ENCODE measurements around the gene CDC42EP5.
A peak's percentile ranks its signal among the peaks of the same experiment; 100 is the strongest.

CDC42EP5 gene

DNA sequence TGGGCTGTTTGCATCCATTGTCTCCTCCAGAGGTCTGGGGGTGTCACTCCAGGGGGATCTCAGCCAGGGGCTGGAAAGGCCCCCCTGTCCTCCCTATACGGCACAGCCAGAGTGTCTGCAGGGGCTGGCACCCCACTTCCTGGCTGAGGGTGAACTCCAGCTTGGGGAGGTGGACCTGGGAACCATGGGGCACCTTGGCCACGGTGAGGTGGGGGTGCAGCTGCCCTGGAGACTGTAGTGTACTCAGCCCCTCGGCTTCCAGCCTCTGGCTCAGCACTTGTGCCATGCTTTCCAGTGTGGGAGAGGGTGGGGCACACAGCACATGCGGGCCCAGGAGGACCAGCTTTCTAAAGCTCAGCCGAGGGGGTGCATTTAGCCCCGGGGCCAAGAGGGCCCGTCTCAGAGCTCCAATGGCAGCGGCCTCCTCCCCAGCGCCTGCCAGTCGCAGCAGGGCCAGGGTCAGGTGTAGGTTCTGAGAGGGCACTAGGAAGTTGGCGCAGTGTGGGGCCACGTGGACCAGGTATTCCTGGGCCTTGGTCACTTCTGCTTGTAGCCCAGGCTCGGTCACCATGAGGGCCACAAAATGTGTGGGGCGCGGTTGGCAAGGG is 10.9 kb downstream of the CDC42EP5 start:
- peak overlapping the region; percentile 78 for H3K4me3 Mint-ChIP-seq
- peaks cover 63% of the 10 kb centered on the region for H3K4me1 Mint-ChIP-seq (ENCODE audit: low read depth)
- peaks cover 57% of the 10 kb centered on the region for H3K36me3 Mint-ChIP-seq (ENCODE audit: low read depth)
- H3K27me3 Mint-ChIP-seq, result peaks cover 19% of the 10 kb centered on the region
- intact Hi-C loops (cut with micrococcal nuclease), result loop anchor here (1.0 kb wide), 1 partner anchor 14 kb away; no protein-coding TSS in a partner anchor
- H3K27ac Mint-ChIP-seq, result peak overlapping the region; percentile 95
- no peaks in the 10 kb centered on the region for H3K9me3 Mint-ChIP-seq

DNA sequence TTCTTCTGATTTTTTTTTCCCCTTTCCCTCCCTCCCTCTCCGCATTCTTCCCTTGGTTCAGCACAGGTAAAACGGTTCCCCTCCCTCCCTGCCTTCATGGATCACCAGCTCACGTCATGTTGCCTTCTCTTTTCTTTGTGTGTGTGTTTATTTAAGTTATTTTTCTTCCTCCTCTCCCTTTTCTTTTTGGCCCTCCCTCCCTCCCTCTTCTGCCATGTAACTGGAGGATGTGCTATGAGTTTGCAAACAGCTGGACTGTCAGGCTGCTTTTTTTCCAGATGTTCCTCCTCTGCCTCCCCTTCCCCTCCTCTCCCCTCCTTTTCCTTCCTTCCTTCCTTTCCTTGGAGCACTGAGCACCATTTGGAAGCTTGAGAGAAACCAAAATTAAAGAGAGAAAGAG is 11.5 kb downstream of the CDC42EP5 start:
- peak overlapping the region; percentile 78 for H3K4me3 Mint-ChIP-seq
- H3K9me3 Mint-ChIP-seq, result no peaks in the 10 kb centered on the region
- peaks cover 63% of the 10 kb centered on the region for H3K36me3 Mint-ChIP-seq (ENCODE audit: low read depth)
- H3K4me1 Mint-ChIP-seq (ENCODE audit: low read depth), result peaks cover 63% of the 10 kb centered on the region
- intact Hi-C loops (cut with micrococcal nuclease), result loop anchor here (1.0 kb wide), 1 partner anchor 13 kb away; no protein-coding TSS in a partner anchor
- peak overlapping the region; percentile 95 for H3K27ac Mint-ChIP-seq
- H3K27me3 Mint-ChIP-seq, result peaks cover 15% of the 10 kb centered on the region

GRCh38 chr19:54461210-54461609 is 11.9 kb downstream of the CDC42EP5 start:
- intact Hi-C loops (cut with micrococcal nuclease), result no loop called here
- Mint-ChIP-seq H3K9me3 (no peaks in the 10 kb centered on the region), H3K4me1 (ENCODE audit: low read depth) (peaks cover 63% of the 10 kb centered on the region), H3K4me3 (no peak overlapping the region), H3K36me3 (ENCODE audit: low read depth) (peaks cover 67% of the 10 kb centered on the region), H3K27ac (peak overlapping the region; percentile 95), H3K27me3 (peaks cover 12% of the 10 kb centered on the region)

GRCh38 chr19:54460230-54461005 is 12.7 kb downstream of the CDC42EP5 start:
- Mint-ChIP-seq H3K27ac (peak overlapping the region; percentile 17), H3K36me3 (ENCODE audit: low read depth) (peaks cover 75% of the 10 kb centered on the region)
- intact Hi-C loops (cut with micrococcal nuclease), result no loop called here

GRCh38 chr19:54459282-54460229 is 13.5 kb downstream of the CDC42EP5 start:
- H3K36me3 Mint-ChIP-seq (ENCODE audit: low read depth), result peaks cover 83% of the 10 kb centered on the region
- H3K9me3 Mint-ChIP-seq, result no peaks in the 10 kb centered on the region
- H3K4me3 Mint-ChIP-seq, result no peak overlapping the region
- peak overlapping the region; percentile 17 for H3K27ac Mint-ChIP-seq
- intact Hi-C loops (cut with micrococcal nuclease), result no loop called here
- H3K4me1 Mint-ChIP-seq (ENCODE audit: low read depth), result peaks cover 59% of the 10 kb centered on the region
- H3K27me3 Mint-ChIP-seq, result no peaks in the 10 kb centered on the region

More at GRCh38 chr19:54460230-54461005, 12.7 kb downstream of the CDC42EP5 start:
- peaks cover 4% of the 10 kb centered on the region for H3K27me3 Mint-ChIP-seq
- H3K9me3 Mint-ChIP-seq, result no peaks in the 10 kb centered on the region
- H3K4me3 Mint-ChIP-seq, result no peak overlapping the region
- H3K4me1 Mint-ChIP-seq (ENCODE audit: low read depth), result peaks cover 63% of the 10 kb centered on the region

DNA sequence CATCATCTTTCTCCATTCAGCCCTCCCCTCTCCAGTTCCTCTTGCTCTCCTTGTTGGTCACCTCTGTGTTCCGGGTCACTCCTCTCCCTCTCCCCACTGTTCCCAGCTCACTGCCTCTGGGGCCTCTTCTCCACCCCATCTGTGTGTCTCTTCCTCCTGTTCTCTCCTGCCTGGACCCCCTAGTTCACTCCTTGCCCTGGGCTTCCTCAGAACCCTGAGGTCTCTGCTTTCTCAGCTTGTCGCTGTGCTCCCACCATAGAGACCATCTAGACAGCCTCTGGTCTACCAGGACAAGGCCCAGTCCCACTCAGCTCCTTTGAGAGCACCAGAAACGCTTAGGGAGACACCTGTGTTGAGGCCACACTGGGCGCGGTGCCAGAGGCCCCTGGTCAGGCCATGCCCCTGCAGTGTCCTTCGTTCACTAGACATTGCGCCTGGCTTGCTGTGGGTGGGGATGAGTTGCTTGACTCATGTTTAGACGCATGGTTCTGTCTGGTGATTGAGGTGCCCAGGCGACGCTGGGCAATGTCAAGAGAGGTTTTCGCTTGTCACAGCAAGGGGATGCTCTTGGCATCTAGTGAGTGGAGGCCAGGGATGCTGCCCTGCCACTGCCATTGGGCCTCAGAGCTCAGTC is 14.3 kb downstream of the CDC42EP5 start:
- Mint-ChIP-seq H3K4me1 (ENCODE audit: low read depth) (peaks cover 51% of the 10 kb centered on the region), H3K36me3 (ENCODE audit: low read depth) (peaks cover 91% of the 10 kb centered on the region), H3K4me3 (no peak overlapping the region), H3K9me3 (no peaks in the 10 kb centered on the region), H3K27ac (peak overlapping the region; percentile 8), H3K27me3 (no peaks in the 10 kb centered on the region)
- intact Hi-C loops (cut with micrococcal nuclease), result no loop called here

GRCh38 chr19:54457773-54458647 is 15.1 kb downstream of the CDC42EP5 start:
- H3K27ac Mint-ChIP-seq, result peak overlapping the region; percentile 8
- no peak overlapping the region for H3K4me3 Mint-ChIP-seq

DNA sequence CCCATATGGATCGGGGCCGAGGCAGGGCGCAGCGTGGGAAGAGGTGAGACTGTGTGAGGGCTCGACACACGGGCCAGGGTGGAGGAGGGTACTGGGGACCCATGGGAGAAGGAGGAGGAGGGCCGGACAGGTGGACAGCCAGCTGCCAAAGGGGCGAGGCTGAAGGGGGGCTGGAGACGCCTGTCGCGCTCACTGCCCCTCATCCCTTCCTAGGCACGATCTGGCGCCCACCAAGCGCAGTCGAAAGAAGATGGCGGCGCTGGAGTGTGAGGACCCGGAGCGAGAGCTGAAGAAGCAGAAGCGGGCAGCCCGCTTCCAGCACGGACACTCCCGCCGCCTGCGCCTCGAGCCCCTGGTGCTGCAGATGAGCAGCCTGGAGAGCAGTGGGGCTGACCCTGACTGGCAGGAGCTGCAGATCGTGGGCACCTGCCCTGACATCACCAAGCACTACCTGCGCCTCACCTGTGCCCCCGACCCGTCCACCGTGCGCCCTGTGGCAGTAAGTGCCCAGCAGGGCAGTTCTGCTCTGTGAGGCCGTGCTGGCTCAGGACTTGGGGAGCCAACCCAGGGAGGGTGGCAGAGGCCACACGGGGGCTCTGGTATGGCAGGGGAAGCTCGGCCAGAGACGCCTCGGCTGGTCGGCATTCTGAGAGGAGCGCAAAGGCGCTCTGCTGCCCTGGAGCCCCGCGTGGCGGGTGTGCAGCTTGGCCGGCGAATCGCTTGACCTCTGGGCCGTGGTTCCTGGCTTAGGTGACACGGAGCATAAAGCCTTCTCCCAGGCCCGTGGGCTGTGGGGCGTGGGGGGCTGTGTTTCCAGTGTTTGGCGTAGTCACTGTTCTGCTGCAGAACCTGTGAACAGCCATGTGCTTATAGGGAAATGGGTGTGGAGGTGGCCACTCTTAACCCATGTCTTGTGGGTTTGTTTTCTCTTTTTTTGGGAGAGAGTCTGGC is 16.4 kb downstream of the CDC42EP5 start:
- Mint-ChIP-seq H3K4me1 (ENCODE audit: low read depth) (peaks cover 52% of the 10 kb centered on the region), H3K4me3 (no peak overlapping the region), H3K27ac (no peak overlapping the region), H3K27me3 (no peaks in the 10 kb centered on the region), H3K36me3 (ENCODE audit: low read depth) (peaks cover 100% of the 10 kb centered on the region), H3K9me3 (no peaks in the 10 kb centered on the region)
- intact Hi-C loops (cut with micrococcal nuclease), result no loop called here

More at GRCh38 chr19:54457773-54458647, 15.1 kb downstream of the CDC42EP5 start:
- H3K4me1 Mint-ChIP-seq (ENCODE audit: low read depth), result peaks cover 59% of the 10 kb centered on the region
- H3K27me3 Mint-ChIP-seq, result no peaks in the 10 kb centered on the region
- peaks cover 99% of the 10 kb centered on the region for H3K36me3 Mint-ChIP-seq (ENCODE audit: low read depth)
- intact Hi-C loops (cut with micrococcal nuclease), result no loop called here
- no peaks in the 10 kb centered on the region for H3K9me3 Mint-ChIP-seq

DNA sequence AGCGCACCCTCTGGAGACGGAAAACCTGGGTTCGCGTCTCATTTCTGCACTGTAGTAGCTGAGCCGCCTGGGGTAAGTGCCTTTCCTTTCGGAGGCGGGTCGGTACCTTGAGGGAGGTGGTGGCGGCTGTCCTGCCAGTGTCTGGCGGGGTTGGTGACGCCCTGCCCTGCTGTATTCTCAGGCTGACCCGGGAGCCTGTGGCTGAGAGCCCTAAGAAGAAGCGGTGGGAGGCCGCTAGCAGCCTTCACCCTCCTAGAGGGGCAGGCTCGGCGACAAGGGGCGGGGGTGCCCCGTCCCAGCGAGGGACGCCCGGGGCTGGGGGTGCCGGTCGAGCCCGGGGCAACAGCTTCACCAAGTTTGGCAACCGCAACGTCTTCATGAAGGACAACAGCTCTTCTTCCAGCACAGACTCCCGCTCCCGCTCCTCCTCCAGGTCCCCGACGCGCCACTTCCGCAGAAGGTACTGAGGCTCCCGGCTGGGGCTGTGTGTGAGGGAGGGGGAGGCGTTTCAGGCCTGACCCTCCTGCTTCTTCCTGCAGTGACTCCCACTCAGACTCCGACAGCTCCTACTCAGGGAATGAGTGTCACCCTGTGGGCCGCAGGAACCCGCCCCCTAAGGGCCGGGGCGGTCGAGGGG is 17.2 kb downstream of the CDC42EP5 start:
- H3K27ac Mint-ChIP-seq, result no peak overlapping the region
- peaks cover 52% of the 10 kb centered on the region for H3K4me1 Mint-ChIP-seq (ENCODE audit: low read depth)
- no peak overlapping the region for H3K4me3 Mint-ChIP-seq
- H3K27me3 Mint-ChIP-seq, result no peaks in the 10 kb centered on the region
- intact Hi-C loops (cut with micrococcal nuclease), result no loop called here
- H3K36me3 Mint-ChIP-seq (ENCODE audit: low read depth), result peaks cover 100% of the 10 kb centered on the region
- no peaks in the 10 kb centered on the region for H3K9me3 Mint-ChIP-seq

GRCh38 chr19:54454781-54455675 is 18.1 kb downstream of the CDC42EP5 start:
- Mint-ChIP-seq H3K36me3 (ENCODE audit: low read depth) (peaks cover 100% of the 10 kb centered on the region), H3K4me1 (ENCODE audit: low read depth) (peaks cover 54% of the 10 kb centered on the region)
- intact Hi-C loops (cut with micrococcal nuclease), result no loop called here

More at GRCh38 chr19:54454781-54455675, 18.1 kb downstream of the CDC42EP5 start:
- Mint-ChIP-seq H3K9me3 (no peaks in the 10 kb centered on the region), H3K27me3 (no peaks in the 10 kb centered on the region), H3K27ac (no peak overlapping the region), H3K4me3 (no peak overlapping the region)
